ENCODE results near the gene ESPL1. TPM values are rescaled to one million over a fixed set of nuclear protein-coding genes. Genes with fewer than 3 reads are reported as not detected.
A peak's percentile ranks its signal among the peaks of the same experiment; 100 is the strongest.

ESPL1 gene
- total and polyA plus RNA-seq, 4 donors = 0.77 to 6.7 (median 1.5) TPM

DNA sequence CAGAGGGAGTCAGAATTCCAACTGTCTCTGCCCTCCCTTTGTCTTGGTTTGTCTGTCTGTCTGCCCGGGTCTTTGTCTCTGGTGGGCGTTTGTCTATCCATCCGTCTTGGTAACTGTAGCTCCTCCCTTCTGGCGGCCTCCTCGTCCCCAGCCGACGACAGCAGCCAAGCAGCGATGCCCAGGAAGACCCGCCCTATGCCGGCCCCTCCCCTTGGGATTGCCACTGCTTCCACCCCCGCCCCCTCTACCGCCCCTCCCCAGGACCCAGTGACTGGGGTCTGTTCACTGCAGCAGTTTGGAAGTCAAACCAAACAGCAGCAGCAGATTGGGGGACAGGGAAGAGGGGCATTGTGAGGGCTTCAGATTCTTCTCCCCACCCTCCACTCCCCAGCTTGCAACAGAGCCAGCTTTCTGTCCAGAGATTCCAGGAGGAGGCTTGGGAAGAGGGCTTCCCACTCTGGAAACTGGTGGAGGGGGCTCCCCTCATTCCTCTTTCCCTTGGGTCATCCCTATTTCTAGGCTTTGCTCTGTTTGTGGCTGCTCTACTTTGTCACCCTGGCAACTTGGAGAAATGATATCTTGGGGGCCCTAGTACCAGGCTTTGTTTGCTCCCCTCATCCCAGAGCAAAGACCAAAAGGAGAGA lies 33.7 kb upstream of the ESPL1 start:
- Histone ChIP-seq H3K4me1 (ENCODE audit: control insufficient read depth in 5 of 5, insufficient read depth in 5 of 5, low read length in 5 of 5) (peaks cover 4 to 48% (median 22%) of the 10 kb centered on the region in 5 donors), H3K27ac (ENCODE audit: low read depth in 1 of 2, low read length in 1 of 2) (no peak overlapping the region), H3K4me3 (no peak overlapping the region), H3K9ac (ENCODE audit: insufficient read depth in 1 of 2, low read length in 2 of 2) (peak overlapping the region in 1 of 2 donors; percentile 69), H3K36me3 (ENCODE audit: control insufficient read depth in 4 of 4, insufficient read depth in 4 of 4, low read length in 4 of 4) (no peaks in the 10 kb centered on the region), H3K9me3 (ENCODE audit: control insufficient read depth in 4 of 4, insufficient read depth in 3 of 4, low read length in 3 of 4) (no peaks in the 10 kb centered on the region), H3K27me3 (ENCODE audit: control insufficient read depth in 3 of 3, insufficient read depth in 3 of 3, low read length in 2 of 3) (no peaks in the 10 kb centered on the region)
- 12 to 13% methylated on average over 12 of the region's 12 CpGs for WGBS, 2 donors
- TF ChIP-seq, protein P1, sequence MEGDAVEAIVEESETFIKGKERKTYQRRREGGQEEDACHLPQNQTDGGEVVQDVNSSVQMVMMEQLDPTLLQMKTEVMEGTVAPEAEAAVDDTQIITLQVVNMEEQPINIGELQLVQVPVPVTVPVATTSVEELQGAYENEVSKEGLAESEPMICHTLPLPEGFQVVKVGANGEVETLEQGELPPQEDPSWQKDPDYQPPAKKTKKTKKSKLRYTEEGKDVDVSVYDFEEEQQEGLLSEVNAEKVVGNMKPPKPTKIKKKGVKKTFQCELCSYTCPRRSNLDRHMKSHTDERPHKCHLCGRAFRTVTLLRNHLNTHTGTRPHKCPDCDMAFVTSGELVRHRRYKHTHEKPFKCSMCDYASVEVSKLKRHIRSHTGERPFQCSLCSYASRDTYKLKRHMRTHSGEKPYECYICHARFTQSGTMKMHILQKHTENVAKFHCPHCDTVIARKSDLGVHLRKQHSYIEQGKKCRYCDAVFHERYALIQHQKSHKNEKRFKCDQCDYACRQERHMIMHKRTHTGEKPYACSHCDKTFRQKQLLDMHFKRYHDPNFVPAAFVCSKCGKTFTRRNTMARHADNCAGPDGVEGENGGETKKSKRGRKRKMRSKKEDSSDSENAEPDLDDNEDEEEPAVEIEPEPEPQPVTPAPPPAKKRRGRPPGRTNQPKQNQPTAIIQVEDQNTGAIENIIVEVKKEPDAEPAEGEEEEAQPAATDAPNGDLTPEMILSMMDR (IDR thresholded peaks at IDR 0.05; ENCODE audit: control extremely low read depth, extremely low read depth) = no peak
- DNase-seq = peak; percentile 84 to 85 (median 84)
- ATAC-seq (ENCODE audit: insufficient read depth, low FRiP score) = no peak

DNA sequence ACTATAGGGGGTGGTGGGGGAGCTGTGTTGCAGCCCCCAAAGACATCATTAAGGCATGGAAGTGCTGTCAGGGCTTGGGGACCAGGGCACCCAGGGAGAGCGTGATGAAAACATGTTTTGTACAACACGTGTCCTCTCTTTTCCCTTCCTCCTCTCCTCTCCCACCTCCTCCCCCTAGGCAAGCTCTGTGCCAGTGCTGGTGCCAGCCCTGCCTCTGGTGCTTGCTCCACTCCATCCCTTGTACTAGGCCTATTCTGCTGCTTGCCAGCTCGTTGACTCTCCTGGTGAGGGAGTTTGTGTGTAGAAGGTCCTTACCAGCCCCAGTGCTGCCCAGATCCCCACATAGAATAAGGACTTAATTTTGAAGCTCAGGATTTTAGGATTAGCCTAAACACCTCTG lies 32.9 kb upstream of the ESPL1 start:
- Histone ChIP-seq H3K9ac (ENCODE audit: insufficient read depth in 1 of 2, low read length in 2 of 2) (no peak overlapping the region), H3K4me1 (ENCODE audit: control insufficient read depth in 5 of 5, insufficient read depth in 5 of 5, low read length in 5 of 5) (peaks cover 4 to 41% (median 20%) of the 10 kb centered on the region in 5 donors), H3K36me3 (ENCODE audit: control insufficient read depth in 4 of 4, insufficient read depth in 4 of 4, low read length in 4 of 4) (no peaks in the 10 kb centered on the region), H3K4me3 (no peak overlapping the region), H3K27ac (ENCODE audit: low read depth in 1 of 2, low read length in 1 of 2) (no peak overlapping the region), H3K9me3 (ENCODE audit: control insufficient read depth in 4 of 4, insufficient read depth in 3 of 4, low read length in 3 of 4) (no peaks in the 10 kb centered on the region), H3K27me3 (ENCODE audit: control insufficient read depth in 3 of 3, insufficient read depth in 3 of 3, low read length in 2 of 3) (no peaks in the 10 kb centered on the region)
- no peak for DNase-seq
- TF ChIP-seq, protein P1 (IDR thresholded peaks at IDR 0.05; ENCODE audit: control extremely low read depth, extremely low read depth) = no peak
- ATAC-seq (ENCODE audit: insufficient read depth, low FRiP score) = no peak
- WGBS, 2 donors = 64 to 69% methylated on average over 3 of the region's 3 CpGs

DNA sequence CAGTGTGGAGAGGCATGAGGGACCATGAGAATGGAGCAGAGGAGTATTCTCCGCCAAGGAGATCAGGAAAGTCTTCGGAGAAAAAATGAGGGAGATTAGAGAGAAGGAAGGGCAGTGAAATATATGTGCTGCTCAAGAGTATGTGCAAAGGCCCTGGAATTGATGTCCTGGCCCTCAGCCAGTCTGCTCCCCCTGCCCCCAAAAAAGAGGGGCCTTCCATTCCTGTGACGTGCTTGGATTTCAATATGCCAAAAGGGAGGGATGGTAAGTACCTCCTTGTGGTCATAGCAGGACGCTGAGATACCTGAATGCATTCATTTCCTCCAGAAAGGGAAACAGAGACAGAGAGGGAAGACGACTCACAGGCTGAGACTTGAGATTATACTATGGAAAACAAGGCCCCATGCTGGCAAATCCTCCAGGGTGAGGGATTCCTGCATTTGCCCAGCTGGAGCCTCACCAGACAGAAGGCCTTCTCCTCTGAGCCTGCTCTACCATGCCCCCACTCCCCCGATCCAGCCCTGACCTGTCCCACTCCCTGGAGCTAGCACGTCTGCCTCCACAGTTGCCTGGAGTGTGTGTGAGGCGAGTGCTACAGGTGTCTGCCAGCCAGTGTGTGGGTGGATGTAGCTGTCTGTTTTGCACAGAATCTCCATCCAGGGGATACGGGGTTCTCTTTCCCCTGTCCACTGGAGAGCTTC lies 32.2 kb upstream of the ESPL1 start:
- DNase-seq = no peak
- no peak for ATAC-seq (ENCODE audit: insufficient read depth, low FRiP score)
- H3K27ac ChIP-seq (ENCODE audit: low read depth in 1 of 2, low read length in 1 of 2) = no peak overlapping the region
- H3K27me3 ChIP-seq (ENCODE audit: control insufficient read depth in 3 of 3, insufficient read depth in 3 of 3, low read length in 2 of 3) = no peaks in the 10 kb centered on the region
- no peaks in the 10 kb centered on the region for H3K36me3 ChIP-seq (ENCODE audit: control insufficient read depth in 4 of 4, insufficient read depth in 4 of 4, low read length in 4 of 4)
- H3K4me1 ChIP-seq (ENCODE audit: control insufficient read depth in 5 of 5, insufficient read depth in 5 of 5, low read length in 5 of 5) = peaks cover 4 to 35% (median 14%) of the 10 kb centered on the region in 5 donors
- no peak overlapping the region for H3K4me3 ChIP-seq
- TF ChIP-seq, protein P1 (IDR thresholded peaks at IDR 0.05; ENCODE audit: control extremely low read depth, extremely low read depth) = no peak
- H3K9me3 ChIP-seq (ENCODE audit: control insufficient read depth in 4 of 4, insufficient read depth in 3 of 4, low read length in 3 of 4) = no peaks in the 10 kb centered on the region
- H3K9ac ChIP-seq (ENCODE audit: insufficient read depth in 1 of 2, low read length in 2 of 2) = no peak overlapping the region
- WGBS, 2 donors = 82 to 84% methylated on average over 9 of the region's 9 CpGs

Measured in lung (tissue), 12 donors.